Type B pancreatic cell (in vitro differentiated cells): ENCODE measurements around the gene NME3. TPM values are rescaled to one million over a fixed set of nuclear protein-coding genes. Genes with fewer than 3 reads are reported as not detected.
"Not testable (repeated sequence)": the region's sequence is repeated elsewhere in the genome, so short reads cannot be mapped to it uniquely, and the experiment has no call there.

Experiments used
- DNase-seq: peaks from one replicate; pipeline ENCODE4 v3.0.0; 2021; ENCODE audit warnings: mixed read lengths; ENCODE audit not compliant: unreplicated experiment; ENCODE audit errors: extremely low spot score
- H3K27ac Mint-ChIP-seq: 2 replicates; pipeline ENCODE4 v1.8.0; 2021; ENCODE audit warnings: mild to moderate bottlenecking, mixed read lengths
- H3K27me3 Mint-ChIP-seq: 2 replicates; pipeline ENCODE4 v1.8.0; 2021; ENCODE audit warnings: mixed read lengths
- H3K36me3 Mint-ChIP-seq: 2 replicates; pipeline ENCODE4 v1.8.0; 2021; ENCODE audit warnings: mixed read lengths
- H3K4me1 Mint-ChIP-seq: one replicate; pipeline ENCODE4 v1.8.0; 2021; ENCODE audit warnings: mixed read lengths; ENCODE audit not compliant: unreplicated experiment
- H3K4me3 Mint-ChIP-seq: 2 replicates; pipeline ENCODE4 v1.8.0; 2021; ENCODE audit warnings: mild to moderate bottlenecking, mixed read lengths
- H3K9me3 Mint-ChIP-seq: 2 replicates; pipeline ENCODE4 v1.8.0; 2021; ENCODE audit warnings: mixed read lengths
- CTCF ChIP-seq: fragments of 200-600 bp; sonication (generic); conservative IDR thresholded peaks from 2 replicates; pipeline ENCODE4 v1.5.0; 2021; ENCODE audit warnings: antibody characterized with exemption, mild to moderate bottlenecking
- total RNA-seq: library from RNA; stranded (reverse); gene quantifications from 2 replicates; pipeline ENCODE4 v1.2.1, GENCODE V29; 2021; ENCODE audit warnings: low replicate concordance

Gene NME3
- total RNA-seq, 1 donor from 2014 or later: 55.9 TPM

- Mint-ChIP-seq H3K4me3 (no peak overlapping the region), H3K27me3 (no peaks in the 10 kb centered on the region), H3K4me1 (no peaks in the 10 kb centered on the region), H3K36me3 (peaks cover 11% of the 10 kb centered on the region), H3K9me3 (peaks cover 7% of the 10 kb centered on the region), H3K27ac (no peak overlapping the region)
- TF ChIP-seq CTCF: no peak
- DNase-seq: no peak
These were observed 29.4 kb upstream of the NME3 start for GRCh38 chr16:1800701-1801100.

- not testable (repeated sequence) for H3K9me3 Mint-ChIP-seq
These were observed 27.9 kb upstream of the NME3 start for GRCh38 chr16:1799263-1799662.

GRCh38 chr16:1794908-1795666 is 23.7 kb upstream of the NME3 start:
- no peaks in the 10 kb centered on the region for H3K27me3 Mint-ChIP-seq
- no peaks in the 10 kb centered on the region for H3K4me1 Mint-ChIP-seq
- no peak overlapping the region for H3K4me3 Mint-ChIP-seq
- no peak overlapping the region for H3K27ac Mint-ChIP-seq
- H3K36me3 Mint-ChIP-seq: peaks cover 11% of the 10 kb centered on the region
- no peak for DNase-seq
- H3K9me3 Mint-ChIP-seq: peaks cover 7% of the 10 kb centered on the region
- no peak for TF ChIP-seq CTCF

More at GRCh38 chr16:1799263-1799662, 27.9 kb upstream of the NME3 start:
- H3K4me3 Mint-ChIP-seq, H3K27ac Mint-ChIP-seq, DNase-seq, H3K27me3 Mint-ChIP-seq, H3K4me1 Mint-ChIP-seq: not testable (repeated sequence)
- peaks cover 11% of the 10 kb centered on the region for H3K36me3 Mint-ChIP-seq

- H3K36me3 Mint-ChIP-seq: peaks cover 8% of the 10 kb centered on the region
- H3K4me3 Mint-ChIP-seq: no peak overlapping the region
- DNase-seq: peak; percentile 70
These were observed 23.0 kb upstream of the NME3 start for GRCh38 chr16:1794221-1794871.

GRCh38 chr16:1793578-1794220 is 22.4 kb upstream of the NME3 start, which contains the start of gene IGFALS:
Gene IGFALS (minus strand): TSS chr16:1793705. CDS start chr16:1793652, 53 bp downstream.
- Mint-ChIP-seq H3K27me3 (no peaks in the 10 kb centered on the region), H3K4me1 (no peaks in the 10 kb centered on the region), H3K4me3 (no peak within 1 kb of the TSS), H3K36me3 (peaks cover 3% of the 10 kb centered on the region), H3K27ac (no peak within 1 kb of the TSS), H3K9me3 (no peaks in the 10 kb centered on the region)
- DNase-seq: peak; percentile 67
- TF ChIP-seq CTCF: no peak

More at GRCh38 chr16:1794221-1794871, 23.0 kb upstream of the NME3 start:
- Mint-ChIP-seq H3K4me1 (no peaks in the 10 kb centered on the region), H3K27ac (no peak overlapping the region), H3K9me3 (peaks cover 5% of the 10 kb centered on the region), H3K27me3 (no peaks in the 10 kb centered on the region)
- TF ChIP-seq CTCF: no peak
